ENCODE data around the gene C5orf58.
A peak's percentile ranks its signal among the peaks of the same experiment; 100 is the strongest.
"Not testable (repeated sequence)": the region's sequence is repeated elsewhere in the genome, so short reads cannot be mapped to it uniquely, and the experiment has no call there.

C5orf58 gene

DNA sequence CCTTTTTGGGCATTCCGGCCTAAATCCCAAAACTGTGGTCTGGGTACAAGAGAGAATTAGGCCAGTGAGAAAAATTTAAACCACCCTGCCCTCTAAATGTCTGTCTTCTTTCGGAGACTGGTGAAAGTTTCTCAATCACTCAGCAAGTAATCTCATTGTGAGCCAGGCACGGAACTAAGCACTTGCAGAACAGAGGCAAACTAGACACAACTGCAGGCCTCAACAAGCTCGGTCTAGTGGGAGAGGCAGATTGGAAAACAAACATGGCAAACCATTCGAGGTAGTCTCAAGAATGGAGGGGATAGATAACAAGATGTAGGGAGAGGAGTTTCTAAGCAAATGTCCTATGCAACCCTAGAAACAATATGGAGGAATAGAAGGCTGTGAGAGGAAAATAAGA, 8.9 kb upstream of the C5orf58 start:
- DNase-seq (ENCODE audit: low spot score): no peak

DNA sequence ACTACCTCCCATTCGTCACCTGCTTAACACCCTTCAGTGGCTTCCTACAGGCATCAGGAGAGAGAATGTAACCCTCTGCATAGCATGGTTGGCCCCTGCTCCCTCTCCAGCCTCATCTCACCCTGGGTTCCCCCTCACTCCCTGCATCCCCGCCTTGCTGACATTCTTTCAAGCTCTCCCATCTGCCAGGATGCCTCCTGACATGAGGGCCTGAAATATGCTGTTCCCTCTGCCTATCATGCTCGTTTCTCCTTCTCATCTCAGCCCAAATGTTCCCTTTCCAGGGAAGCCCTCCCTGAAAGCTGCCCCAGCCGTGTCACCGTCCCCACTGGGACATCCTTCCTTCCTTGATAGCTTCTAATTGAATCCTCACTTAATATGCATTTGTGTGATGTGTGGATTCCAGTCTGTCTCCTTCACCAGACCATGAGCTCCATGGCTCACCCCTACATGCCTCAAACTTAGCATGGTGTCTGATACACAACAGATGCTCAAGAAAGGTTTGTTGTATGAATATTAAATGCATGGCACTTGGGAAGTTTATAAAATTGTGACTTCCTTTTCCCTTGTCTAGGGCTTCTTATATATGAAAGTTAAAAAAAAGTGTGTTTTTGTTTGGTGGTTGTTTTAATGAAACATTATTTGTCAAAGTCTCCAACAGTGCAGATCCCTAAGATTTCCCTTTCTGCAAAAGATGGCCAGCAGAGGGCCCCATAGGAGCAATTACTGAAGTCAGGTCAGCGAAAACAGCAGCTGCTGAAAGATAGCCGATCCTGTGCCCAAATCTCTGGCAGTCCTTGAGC, 7.3 kb upstream of the C5orf58 start:
- DNase-seq (ENCODE audit: low spot score): peak; percentile 57

GRCh38 chr5:170226129-170226615, 6.6 kb upstream of the C5orf58 start:
- DNase-seq (ENCODE audit: low spot score): no peak

GRCh38 chr5:170226661-170227060, 6.1 kb upstream of the C5orf58 start:
- DNase-seq (ENCODE audit: low spot score): no peak

DNA sequence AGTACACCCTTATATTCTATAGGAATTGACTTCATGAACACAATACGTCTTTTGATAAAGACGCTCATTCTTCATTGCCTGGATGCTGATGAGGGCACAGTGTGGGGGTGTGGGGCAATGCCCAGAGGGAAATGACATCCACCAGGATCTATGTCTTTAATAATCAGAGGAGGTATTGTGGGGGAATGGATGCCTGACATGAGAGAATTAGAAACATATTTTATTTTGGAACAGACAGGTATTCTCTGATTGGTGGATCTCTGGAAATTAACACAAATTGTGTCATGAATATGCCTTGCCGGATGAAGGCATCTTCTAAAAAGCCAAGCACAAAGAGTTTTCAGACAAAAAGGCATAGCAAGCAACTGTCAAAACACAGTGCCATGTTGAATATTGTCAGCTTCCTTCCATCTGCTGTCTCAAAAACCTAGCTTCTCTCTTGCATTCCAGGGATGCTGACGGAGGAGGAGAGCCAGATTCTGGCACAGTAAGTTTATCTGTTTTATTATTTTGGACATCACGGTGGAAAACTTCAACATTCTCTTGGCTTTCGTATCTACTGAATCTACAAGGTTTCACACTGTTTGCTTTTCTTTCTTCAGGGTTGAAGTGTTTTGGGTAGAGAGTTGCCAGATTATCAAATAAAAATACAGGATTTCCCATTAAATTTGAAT, 3.9 kb upstream of the C5orf58 start:
- DNase-seq (ENCODE audit: low spot score): no peak

GRCh38 chr5:170233358-170233892, 640 bp downstream of the C5orf58 start:
- no peak for DNase-seq (ENCODE audit: low spot score)

DNA sequence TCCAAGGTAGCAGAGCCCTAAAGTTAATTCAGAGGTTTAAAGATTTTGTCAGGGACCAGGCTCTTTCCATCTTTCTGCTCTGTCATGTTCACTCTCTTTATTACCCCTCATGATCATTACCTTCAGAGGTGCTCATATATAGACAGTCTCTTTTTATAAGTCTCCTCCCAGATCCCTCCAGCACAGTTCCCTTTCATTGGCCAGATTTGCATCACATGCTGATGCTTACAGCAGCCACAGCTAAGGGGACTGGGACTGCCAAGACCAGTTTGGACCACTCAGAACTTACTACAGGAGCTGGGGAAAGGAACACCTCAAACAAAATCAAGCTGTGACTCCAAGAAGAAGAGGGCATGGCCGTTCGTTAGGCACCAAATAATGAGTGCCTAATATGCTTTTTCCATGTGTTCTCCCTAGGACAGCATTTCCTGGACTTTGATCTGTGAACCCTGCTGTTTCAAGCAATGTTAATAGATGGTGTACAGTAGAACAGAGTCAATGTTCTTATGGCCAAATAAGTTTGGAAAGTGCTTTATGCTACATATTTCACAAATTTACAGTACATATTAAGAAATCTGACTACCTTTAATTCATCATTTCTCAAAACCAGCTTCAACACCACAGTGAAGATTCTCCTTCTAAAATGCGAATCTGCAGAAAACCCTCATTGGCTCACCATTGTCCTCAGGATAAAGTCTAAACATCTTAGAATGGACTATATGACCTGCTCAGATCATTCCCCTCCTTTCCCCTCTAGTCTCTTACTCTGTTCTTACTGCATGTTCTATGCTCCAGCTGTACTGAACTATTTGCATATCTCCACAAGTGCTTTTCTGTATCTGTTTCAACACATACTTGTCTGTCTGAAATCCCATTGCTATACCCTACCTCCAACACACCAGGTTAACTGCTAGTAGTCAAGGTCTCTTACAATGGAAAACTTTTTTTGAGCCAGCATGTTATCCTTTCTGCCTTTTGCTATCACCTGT, 3.4 kb downstream of the C5orf58 start:
- no peak for DNase-seq (ENCODE audit: low spot score)

- DNase-seq (ENCODE audit: low spot score): no peak
Measured at GRCh38 chr5:170238456-170239196, 5.8 kb downstream of the C5orf58 start.

DNA sequence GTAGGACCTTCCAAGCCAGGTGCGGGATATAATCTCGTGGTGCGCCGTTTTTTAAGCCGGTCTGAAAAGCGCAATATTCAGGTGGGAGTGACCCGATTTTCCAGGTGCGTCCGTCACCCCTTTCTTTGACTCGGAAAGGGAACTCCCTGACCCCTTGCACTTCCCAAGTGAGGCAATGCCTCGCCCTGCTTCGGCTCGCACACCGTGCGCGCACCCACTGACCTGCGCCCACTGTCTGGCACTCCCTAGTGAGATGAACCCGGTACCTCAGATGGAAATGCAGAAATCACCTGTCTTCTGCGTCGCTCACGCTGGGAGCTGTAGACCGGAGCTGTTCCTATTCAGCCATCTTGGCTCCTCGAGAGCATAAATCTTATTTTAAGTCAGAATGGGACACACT, 12.7 kb downstream of the C5orf58 start:
- DNase-seq (ENCODE audit: low spot score): not testable (repeated sequence)

GRCh38 chr5:170246126-170246870, 13.5 kb downstream of the C5orf58 start:
- no peak for DNase-seq (ENCODE audit: low spot score)

GRCh38 chr5:170247363-170247762, 14.6 kb downstream of the C5orf58 start:
- no peak for DNase-seq (ENCODE audit: low spot score)

- no peak for DNase-seq (ENCODE audit: low spot score)
Measured at GRCh38 chr5:170248172-170248930, 15.6 kb downstream of the C5orf58 start.

DNA sequence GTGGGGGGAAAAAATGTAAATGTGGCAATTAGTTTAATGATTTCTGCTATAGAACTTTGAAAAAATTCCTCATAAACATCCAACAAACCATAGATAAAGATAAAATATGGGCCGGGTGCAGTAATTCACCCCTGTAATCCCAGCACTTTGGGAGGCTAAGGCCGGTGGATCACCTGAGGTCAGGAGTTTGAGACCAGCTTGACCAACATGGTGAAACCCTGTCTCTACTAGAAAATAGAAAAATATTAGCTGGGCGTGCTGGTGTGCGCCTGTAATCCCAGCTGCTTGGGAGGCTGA, 16.1 kb downstream of the C5orf58 start:
- not testable (repeated sequence) for DNase-seq (ENCODE audit: low spot score)

DNA sequence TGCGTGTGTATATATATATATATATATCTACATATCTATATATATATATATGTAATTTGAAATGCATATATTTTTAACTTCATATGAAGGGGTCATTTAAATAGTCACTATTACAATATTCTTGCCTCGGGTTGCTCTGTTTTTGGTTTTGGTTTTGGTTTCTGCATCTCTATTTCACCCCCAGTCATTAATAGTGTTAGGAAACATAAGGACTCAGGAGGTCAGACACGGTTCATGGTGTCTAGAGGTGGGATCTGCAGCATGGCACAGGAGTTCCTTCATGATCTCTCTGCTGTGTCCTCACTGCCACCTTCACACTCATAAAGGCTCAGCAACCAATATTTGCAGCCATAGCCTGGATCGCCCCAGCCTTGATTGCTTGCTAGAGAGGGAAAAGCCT, 16.6 kb downstream of the C5orf58 start:
- DNase-seq (ENCODE audit: low spot score): no peak

DNA sequence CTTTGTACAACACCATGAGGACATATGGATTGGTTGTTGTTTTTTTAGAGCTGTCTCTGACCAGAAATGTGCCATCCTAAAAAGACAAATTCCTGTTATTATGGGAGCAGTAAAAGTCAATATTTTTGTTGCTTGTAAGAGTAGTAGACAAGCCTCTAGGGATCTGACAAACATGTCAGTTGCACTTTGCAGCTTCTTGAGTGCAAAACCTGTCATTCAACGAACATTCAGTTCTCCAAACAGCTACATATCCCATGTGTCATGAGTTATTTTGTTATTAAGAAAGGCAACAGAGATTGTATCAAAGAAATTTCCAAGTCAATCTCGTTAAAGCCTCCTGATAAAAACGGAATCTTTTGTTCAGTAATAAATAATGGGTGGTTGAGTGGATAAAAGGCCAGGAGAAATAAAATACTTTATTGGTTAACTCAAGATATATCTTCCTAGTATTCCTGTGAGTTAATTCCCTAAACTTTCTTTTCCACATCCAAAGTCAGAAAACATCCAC, 18.1 kb downstream of the C5orf58 start:
- DNase-seq (ENCODE audit: low spot score): no peak

- no peak for DNase-seq (ENCODE audit: low spot score)
Measured at GRCh38 chr5:170251462-170251861, 18.7 kb downstream of the C5orf58 start.

DNA sequence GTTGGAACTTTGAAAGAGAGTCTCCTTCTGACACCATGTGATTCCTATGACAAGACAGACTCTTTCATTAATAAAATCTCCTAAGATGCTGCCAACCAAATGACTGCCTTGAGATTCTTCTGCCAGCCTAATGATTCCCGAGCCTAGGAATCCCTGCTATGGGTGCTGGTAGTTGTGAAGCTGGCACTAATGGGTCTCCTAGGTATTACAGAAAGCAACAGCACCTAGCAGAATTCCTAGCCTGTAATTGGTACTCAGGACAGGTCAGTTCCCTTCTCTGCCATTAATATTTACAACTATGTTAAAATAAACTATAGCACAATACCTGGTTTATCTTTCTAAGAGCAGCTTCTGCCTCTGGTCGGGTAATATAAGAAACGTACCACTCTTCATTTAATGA, 19.3 kb downstream of the C5orf58 start:
- DNase-seq (ENCODE audit: low spot score): no peak

GRCh38 chr5:170252720-170253350, 20.1 kb downstream of the C5orf58 start:
- DNase-seq (ENCODE audit: low spot score): no peak

DNA sequence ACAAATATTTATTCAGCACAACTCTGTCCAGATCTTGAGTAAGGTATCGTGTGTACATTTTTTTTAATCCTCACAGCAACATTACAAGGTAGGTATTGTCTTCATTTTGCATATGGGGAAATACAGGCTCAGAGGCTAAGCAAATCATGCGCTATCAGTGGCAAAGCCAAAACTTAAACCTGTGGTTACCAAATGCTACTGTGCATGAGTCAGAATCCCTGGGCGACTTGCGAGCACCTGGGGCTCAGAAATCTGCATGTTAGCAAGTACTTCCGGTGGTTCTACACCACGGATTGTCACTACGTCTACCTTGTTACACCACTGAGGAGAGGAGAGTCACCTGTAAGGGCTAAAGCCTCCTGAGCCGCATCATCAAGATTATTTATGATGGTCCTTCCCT, 21.3 kb downstream of the C5orf58 start:
- DNase-seq (ENCODE audit: low spot score): peak; percentile 54

All from germinal center (tissue), 1 donor.